ENCODE results near the gene LDHAL6A. TPM values are rescaled to one million over a fixed set of nuclear protein-coding genes. Genes with fewer than 3 reads are reported as not detected.

The LDHAL6A gene
- total and polyA plus RNA-seq, 2 of the 13 experiments (the other 11 are each of a cell fraction or from before 2014, with no cell fraction given), result not detected

GRCh38 chr11:18526521-18527296 lies 71.1 kb downstream of the LDHAL6A start, which contains the start of gene TSG101 (continued):
- 0 out of 2 replicates have a peak, but pooled peaks have one; percentile 40 for TF ChIP-seq KLF6 (CRISPR knock-in tag; IDR thresholded peaks at IDR 0.05)
- TF ChIP-seq CTCF (CRISPR knock-in tag; IDR thresholded peaks at IDR 0.05), result 0 out of 2 replicates have a peak, but pooled peaks have one; percentile 14
- TF ChIP-seq ZNF292 (CRISPR knock-in tag; IDR thresholded peaks at IDR 0.05; ENCODE audit: borderline replicate concordance, low read depth), result peak; percentile 58; the same call in 1 of the 2 replicates
- no peak for TF ChIP-seq ZNF670 (CRISPR knock-in tag; IDR thresholded peaks at IDR 0.05; ENCODE audit: borderline replicate concordance)
- peak; percentile 66; the same call in 1 of the 2 replicates for TF ChIP-seq HNRNPL (IDR thresholded peaks at IDR 0.05; ENCODE audit: low read depth, low read length)
- peak; percentile 96; the same call in 1 of the 2 replicates for TF ChIP-seq ZNF34 (CRISPR knock-in tag; IDR thresholded peaks at IDR 0.05; ENCODE audit: borderline replicate concordance)
- TF ChIP-seq GATAD1 (CRISPR knock-in tag; IDR thresholded peaks at IDR 0.05), result peak; percentile 98
- TF ChIP-seq SOX13 (IDR thresholded peaks at IDR 0.05), result peak; percentile 38; the same call in 1 of the 2 replicates
- peak in 1 of 2 experiments; percentile 61; a peak in 2 of 4 replicates for TF ChIP-seq SOX13 (CRISPR knock-in tag; conservative IDR thresholded peaks at IDR 0.05 in 1 of 2, IDR thresholded peaks at IDR 0.05 in 1 of 2)
- TF ChIP-seq GRHL1 (CRISPR knock-in tag; conservative IDR thresholded peaks at IDR 0.05), result no peak
- no peak for TF ChIP-seq PCBP2 (optimal IDR thresholded peaks at IDR 0.05; ENCODE audit: low read depth, low read length, poor library complexity, severe bottlenecking)
- no peak for TF ChIP-seq GLMP (CRISPR knock-in tag; IDR thresholded peaks at IDR 0.05; ENCODE audit: borderline replicate concordance)
- peak; percentile 66; the same call in 1 of the 2 replicates for TF ChIP-seq SNAPC4 (CRISPR knock-in tag; IDR thresholded peaks at IDR 0.05)
- TF ChIP-seq ZNF513 (CRISPR knock-in tag; conservative IDR thresholded peaks at IDR 0.05), result no peak
- 0 out of 2 replicates have a peak, but pooled peaks have one; percentile 11 for TF ChIP-seq HOXD1 (CRISPR knock-in tag; IDR thresholded peaks at IDR 0.05)
- no peak for TF ChIP-seq NR2F6 (IDR thresholded peaks at IDR 0.05)
- TF ChIP-seq NR2F6 (CRISPR knock-in tag; IDR thresholded peaks at IDR 0.05), result 0 out of 2 replicates have a peak, but pooled peaks have one; percentile 48

Data from HepG2 (cell line).